HG03039 (cell line): ENCODE results near the gene NECTIN4.
A peak's percentile ranks its signal among the peaks of the same experiment; 100 is the strongest.

Experiments
- ATAC-seq: cut with Tn5 transposase; IDR thresholded peaks from one replicate; pipeline ENCODE4 v1.9.1; 2021; ENCODE audit warnings: mild to moderate bottlenecking, moderate library complexity; ENCODE audit not compliant: unreplicated experiment

Gene NECTIN4

DNA sequence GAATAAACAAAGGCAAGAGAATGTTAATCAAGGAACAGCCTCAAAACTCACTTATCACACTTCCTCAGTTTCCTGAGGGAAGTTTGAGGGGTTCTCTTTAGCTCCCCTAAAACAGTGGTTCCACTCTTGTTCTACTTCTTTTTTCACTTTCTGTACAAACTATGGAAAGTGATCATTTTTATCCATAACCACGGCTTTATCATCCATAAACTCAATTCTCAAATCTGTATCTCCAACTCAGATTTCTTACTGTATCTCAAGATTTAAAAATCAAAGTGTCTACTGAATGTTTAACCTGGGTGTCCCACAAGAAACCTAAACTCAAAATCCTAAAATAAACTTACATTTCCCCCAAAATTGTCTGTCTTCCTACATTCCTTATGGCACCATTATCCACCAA lies 24.6 kb upstream of the NECTIN4 start:
- ATAC-seq: no peak

GRCh38 chr1:161111527-161111926 lies 22.2 kb upstream of the NECTIN4 start:
- no peak for ATAC-seq

- no peak for ATAC-seq
Measured at GRCh38 chr1:161111117-161111516, 21.8 kb upstream of the NECTIN4 start.

- ATAC-seq: no peak
Measured at GRCh38 chr1:161106431-161106830, 17.1 kb upstream of the NECTIN4 start.

DNA sequence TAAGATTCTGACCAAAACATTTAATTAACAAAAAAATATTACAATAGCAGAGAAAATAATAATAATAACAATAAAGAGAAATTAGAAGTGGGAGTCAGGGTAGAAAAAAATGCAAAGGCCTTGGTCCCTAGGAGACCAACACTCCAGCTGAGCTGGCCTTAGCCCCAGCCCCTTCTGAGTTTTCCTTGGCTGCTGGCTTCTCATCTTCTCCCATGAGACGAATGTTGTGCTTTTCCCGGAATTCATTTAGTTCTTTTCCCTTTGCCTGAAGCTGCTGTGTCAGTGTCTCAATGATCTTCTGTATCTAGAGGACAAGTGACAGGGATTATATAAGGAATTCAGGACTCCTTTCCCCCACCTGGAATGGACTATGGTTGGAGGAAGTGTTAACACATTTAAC lies 11.2 kb upstream of the NECTIN4 start:
- ATAC-seq: no peak

- ATAC-seq: no peak
Measured at GRCh38 chr1:161099090-161099802, 9.9 kb upstream of the NECTIN4 start.

DNA sequence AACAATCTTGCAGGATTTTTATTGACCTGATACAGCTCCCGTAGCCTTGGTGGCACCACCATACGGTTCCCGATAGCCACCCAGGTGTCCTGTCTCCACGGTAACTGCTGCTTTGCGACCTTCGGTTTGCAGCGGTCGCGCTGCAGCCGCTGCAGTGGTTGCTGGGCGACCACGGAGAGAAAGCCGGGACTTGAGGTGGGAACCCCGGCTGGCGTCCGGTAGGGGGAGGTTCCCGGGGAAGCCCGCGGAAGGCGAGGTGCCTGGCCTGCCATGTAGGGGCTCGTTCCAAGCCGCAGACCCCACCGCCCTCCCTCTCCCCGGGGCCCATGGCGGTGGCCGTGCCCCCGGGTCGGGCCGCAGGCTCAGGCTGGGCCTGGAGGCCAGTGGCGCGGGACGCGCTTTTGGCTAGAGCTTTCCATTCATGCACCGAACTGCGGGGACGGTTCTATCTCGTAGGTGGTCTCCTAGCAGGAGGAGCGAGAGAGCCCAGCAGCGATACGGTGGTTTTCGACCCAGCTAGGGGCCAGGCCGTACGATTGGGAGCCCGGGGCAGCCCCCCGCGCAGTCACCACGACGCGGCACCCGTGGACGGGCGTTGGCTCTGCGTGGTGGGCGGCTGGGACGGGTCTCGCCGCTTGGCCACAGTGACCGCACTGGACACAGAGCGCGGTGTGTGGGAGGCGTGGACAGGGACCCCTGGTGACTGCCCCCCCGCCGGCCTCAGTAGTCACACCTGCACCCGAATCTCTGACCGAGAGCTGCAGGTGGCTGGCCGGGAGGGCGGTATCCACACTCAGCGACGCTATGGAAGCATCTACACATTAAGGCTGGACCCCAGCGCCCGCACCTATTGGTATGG lies 9.1 kb upstream of the NECTIN4 start, which contains the start of gene KLHDC9:
Gene KLHDC9, plus strand, starts transcription at position 152 of the 859 bp plus-strand sequence. Its CDS starts 175 bp downstream, at position 327.
- peak; percentile 53 for ATAC-seq

GRCh38 chr1:161096530-161096929 lies 7.2 kb upstream of the NECTIN4 start:
- no peak for ATAC-seq

DNA sequence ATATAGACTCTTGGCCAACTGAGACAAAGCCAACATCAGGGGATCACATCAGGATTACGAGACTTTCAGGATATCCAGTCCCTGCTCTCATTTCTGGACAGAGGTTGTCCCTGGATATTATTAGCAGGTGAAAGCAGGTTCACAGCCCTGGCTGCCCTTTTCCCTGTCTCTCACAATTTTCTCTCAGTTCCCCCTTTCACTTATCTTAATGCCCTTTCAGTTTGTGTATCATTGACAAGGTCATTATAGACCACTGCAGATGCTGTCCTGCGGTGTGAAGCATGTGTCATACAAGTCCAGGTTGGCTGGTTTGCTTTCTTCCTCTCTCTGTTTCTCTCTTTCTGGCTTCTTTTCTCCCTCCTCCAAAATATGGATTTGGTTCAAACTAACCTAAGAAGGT lies 6.7 kb upstream of the NECTIN4 start:
- ATAC-seq: no peak

DNA sequence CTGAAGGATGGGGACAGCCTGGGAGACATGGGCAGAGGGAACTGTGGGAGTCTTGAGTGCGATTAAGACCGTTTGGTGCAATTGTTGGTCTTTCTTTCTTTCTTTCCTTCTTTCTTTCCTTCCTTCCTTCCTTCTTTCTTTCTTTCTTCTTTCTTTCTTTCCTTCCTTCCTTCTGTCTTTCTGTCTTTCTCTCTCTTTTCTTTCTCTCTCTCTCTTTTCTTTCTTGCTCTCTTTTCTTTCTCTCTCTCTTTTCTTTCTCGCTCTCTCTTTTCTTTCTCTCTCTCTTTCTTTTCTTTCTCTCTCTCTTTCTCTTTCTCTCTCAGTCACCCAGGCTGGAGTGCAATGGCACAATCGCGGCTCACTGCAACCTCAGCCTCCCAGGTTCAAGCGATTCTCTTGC lies 5.9 kb upstream of the NECTIN4 start:
- ATAC-seq: no peak

GRCh38 chr1:161094481-161094880 lies 5.1 kb upstream of the NECTIN4 start:
- no peak for ATAC-seq

DNA sequence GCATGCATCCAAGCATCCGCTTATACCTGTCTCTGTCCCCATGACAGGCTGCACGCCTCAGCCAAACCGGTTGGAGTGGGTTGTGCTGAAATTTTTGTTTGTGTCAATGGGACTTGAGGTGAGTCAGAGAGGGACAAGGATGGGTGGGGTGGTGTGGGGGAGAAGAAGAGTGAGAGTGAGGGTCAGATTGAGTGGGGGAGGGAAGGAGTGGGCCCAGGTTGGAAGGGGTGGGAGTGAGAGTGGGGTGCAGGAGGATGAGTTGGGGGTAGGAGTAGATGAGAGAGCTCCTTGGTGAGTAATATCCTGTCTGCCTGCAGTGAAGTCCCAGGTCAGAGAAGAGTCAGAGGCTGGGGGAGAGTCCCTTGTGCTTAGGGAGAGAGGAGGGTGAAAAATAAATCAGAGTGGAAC lies 3.3 kb upstream of the NECTIN4 start:
- no peak for ATAC-seq

DNA sequence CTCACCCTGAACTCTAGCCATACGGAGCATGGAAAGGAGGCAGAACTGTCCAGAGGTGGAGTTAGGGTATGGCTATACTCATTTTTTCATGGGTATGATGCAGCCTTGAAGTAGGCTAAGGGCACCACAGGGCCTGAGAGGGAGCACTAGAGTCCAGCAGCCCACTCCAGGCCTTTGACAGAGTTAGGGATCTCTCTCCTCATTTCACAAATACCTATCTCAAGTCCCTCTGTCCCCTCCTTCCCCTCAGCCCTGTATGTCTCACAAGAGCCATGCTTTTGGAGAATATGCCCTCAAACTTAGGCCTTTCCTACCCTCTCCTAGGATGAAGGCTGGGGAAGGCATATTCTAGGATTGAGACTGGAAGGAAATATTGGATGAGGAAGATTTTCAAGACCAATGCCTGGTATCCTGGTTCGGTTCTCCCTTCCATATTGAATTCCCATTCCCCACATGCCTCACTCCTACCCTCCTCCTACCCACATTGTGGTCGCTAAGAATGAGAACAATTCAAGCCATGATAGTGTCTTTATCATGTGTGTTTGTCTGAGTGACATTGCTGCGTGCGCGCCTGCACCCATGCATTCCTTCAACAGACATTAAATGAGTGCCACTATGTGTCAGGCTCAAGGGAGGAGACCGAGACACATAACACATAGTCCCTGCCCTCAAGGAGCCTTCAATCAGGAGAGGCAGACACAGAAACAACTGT lies 2.6 kb upstream of the NECTIN4 start:
- ATAC-seq: no peak

- ATAC-seq: no peak
Measured at GRCh38 chr1:161091093-161091492, 1.7 kb upstream of the NECTIN4 start.

- ATAC-seq: no peak
Measured at GRCh38 chr1:161090617-161091016, 1.3 kb upstream of the NECTIN4 start.

DNA sequence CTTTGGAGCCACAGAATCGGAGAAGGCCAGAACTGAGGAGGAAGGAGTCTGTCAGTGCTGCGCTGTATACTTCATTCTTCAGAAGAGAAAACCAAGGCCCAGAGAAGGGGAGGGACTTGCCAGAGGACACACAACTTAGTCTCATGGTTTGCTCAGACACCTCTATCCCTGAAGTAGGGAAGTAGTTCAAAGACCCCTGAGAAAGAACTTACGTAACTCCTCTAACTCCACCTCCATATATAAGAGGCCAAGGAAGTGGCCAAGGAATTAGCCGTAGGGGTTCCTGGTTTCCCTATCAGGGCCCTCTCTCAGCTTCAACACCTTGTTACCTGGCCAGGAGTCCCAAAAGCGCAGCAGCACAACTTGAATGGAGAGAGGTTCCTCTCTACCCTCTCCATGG lies 580 bp upstream of the NECTIN4 start:
- no peak for ATAC-seq

GRCh38 chr1:161088587-161089110 lies 709 bp downstream of the NECTIN4 start:
- no peak for ATAC-seq

GRCh38 chr1:161086457-161086856 lies 2.9 kb downstream of the NECTIN4 start:
- ATAC-seq: no peak

DNA sequence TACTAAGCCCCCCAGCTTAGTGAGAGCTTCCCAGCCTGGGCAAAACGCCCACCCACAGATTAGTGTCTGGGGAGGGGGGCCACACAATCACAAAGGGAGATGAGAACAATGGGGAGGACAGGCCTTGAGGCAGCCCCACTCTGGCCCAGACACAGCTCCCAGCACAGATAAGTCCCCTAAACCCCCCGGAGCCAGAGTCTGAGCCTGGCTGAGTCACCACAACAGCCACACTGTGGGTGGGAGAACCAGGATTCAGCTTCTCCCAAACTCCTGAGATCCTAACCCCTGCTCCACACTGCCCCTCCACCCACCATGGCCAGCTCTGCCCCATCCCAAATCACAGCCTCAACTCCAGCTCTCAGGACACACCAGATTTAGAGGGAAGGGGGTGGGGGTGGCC lies 4.2 kb downstream of the NECTIN4 start:
- no peak for ATAC-seq

- no peak for ATAC-seq
Measured at GRCh38 chr1:161084597-161084988, 4.8 kb downstream of the NECTIN4 start.
